PC-3 (cell line): ENCODE measurements around the gene ASTN2. TPM values are rescaled to one million over a fixed set of nuclear protein-coding genes. Genes with fewer than 3 reads are reported as not detected.

Experiments used
- ATAC-seq: fragments of 200-7000 bp; cut with Tn5 transposase; 2 replicates; pipeline ENCODE4 v1.9.1; 2020; ENCODE audit warnings: mild to moderate bottlenecking, moderate library complexity
- BruUV-seq: library from RNA; stranded (reverse); fragments of 400-500 nt; replicated peaks from 2 replicates; lab custom pipeline; 2021; lab: Mats Ljungman, UMichigan
- CTCF ChIA-PET: fragments of 300-600 bp; sonication (Branson Sonifier 250); formaldehyde crosslinking; loops from one replicate; lab custom pipeline; 2022; ENCODE audit warnings: antibody characterized with exemption; lab: Charles Lee
- POLR2A ChIA-PET: fragments of 300-600 bp; sonication (Branson Sonifier 250); formaldehyde crosslinking; loops from one replicate; lab custom pipeline; 2022; ENCODE audit warnings: antibody characterized with exemption; ENCODE audit not compliant: unreplicated experiment; lab: Charles Lee
- DNase-seq: peaks from one replicate; pipeline ENCODE4 v3.0.0-alpha.2; 2015
- H2AFZ ChIP-seq: fragments of 300-600 bp; sonication (generic); 2 replicates; pipeline ENCODE4 v1.6.0; 2016; ENCODE audit warnings: antibody characterized with exemption, low read length
- H3F3A ChIP-seq: fragments of 300-600 bp; sonication (generic); one replicate; pipeline ENCODE4 v1.6.0; 2017; ENCODE audit warnings: antibody characterized with exemption, low read length, control low read depth, mild to moderate bottlenecking; ENCODE audit not compliant: unreplicated experiment
- H3K27ac ChIP-seq: fragments of 300-600 bp; sonication (generic); 2 replicates; pipeline ENCODE4 v1.5.1; 2016; ENCODE audit warnings: mild to moderate bottlenecking, low read length
- H3K27me3 ChIP-seq: fragments of 300-600 bp; sonication (generic); 2 replicates; pipeline ENCODE4 v1.6.1; 2016; ENCODE audit warnings: low read length, mixed read lengths
- H3K36me3 ChIP-seq: fragments of 300-600 bp; sonication (generic); 2 replicates; pipeline ENCODE4 v1.6.1; 2016; ENCODE audit warnings: low read depth, mixed run types, low read length, mixed read lengths
- H3K4me1 ChIP-seq: fragments of 300-600 bp; sonication (generic); 2 replicates; pipeline ENCODE4 v1.5.1; 2016; ENCODE audit warnings: low read length; ENCODE audit not compliant: insufficient read depth
- H3K4me2 ChIP-seq: fragments of 300-600 bp; sonication (generic); 2 replicates; pipeline ENCODE4 v1.6.0; 2016; ENCODE audit warnings: low read length
- H3K4me3 ChIP-seq: fragments of 300-600 bp; sonication (generic); 2 replicates; pipeline ENCODE4 v1.5.1; 2016; ENCODE audit warnings: mild to moderate bottlenecking, low read length, mixed read lengths
- H3K79me2 ChIP-seq: fragments of 300-600 bp; sonication (generic); 2 replicates; pipeline ENCODE4 v1.6.1; 2017; ENCODE audit warnings: low read length, mixed read lengths
- H3K9ac ChIP-seq: fragments of 300-600 bp; sonication (generic); 2 replicates; pipeline ENCODE4 v1.6.0; 2016; ENCODE audit warnings: mild to moderate bottlenecking, low read length
- H3K9me2 ChIP-seq: fragments of 300-600 bp; sonication (generic); replicated peaks from 2 replicates; pipeline ENCODE4 v1.6.1; 2016; ENCODE audit warnings: mixed run types, low read length, mixed read lengths
- H3K9me3 ChIP-seq: fragments of 300-600 bp; sonication (generic); 2 replicates; pipeline ENCODE4 v1.6.1; 2016; ENCODE audit warnings: low read length, mixed read lengths
- H4K20me1 ChIP-seq: fragments of 300-600 bp; sonication (generic); 2 replicates; pipeline ENCODE4 v1.6.1; 2016; ENCODE audit warnings: low read length, mixed read lengths
- CTCF ChIP-seq: fragments of 300-600 bp; sonication (generic); conservative IDR thresholded peaks from 2 replicates; pipeline ENCODE4 v1.5.1; 2017; ENCODE audit warnings: antibody characterized with exemption, low read depth, mild to moderate bottlenecking, low read length
- EZH2 ChIP-seq: fragments of 300-600 bp; sonication (generic); IDR thresholded peaks from one replicate; pipeline ENCODE4 v1.6.1; 2017; ENCODE audit warnings: antibody characterized with exemption, mild to moderate bottlenecking, low read length; ENCODE audit not compliant: unreplicated experiment
- EZH2phosphoT487 ChIP-seq: fragments of 300-600 bp; sonication (generic); IDR thresholded peaks from 2 replicates; pipeline ENCODE4 v1.6.1; 2018; ENCODE audit warnings: mild to moderate bottlenecking, antibody characterized with exemption, low read length, borderline replicate concordance
- intact Hi-C: fragments of 100-400 bp; cut with micrococcal nuclease; formaldehyde crosslinking; loops from 2 replicates; pipeline ENCODE4 v1.9.0; 2023
- total RNA-seq: library from RNA; depleted of rRNA; stranded (reverse); fragments of >200 nt; gene quantifications from 2 replicates; pipeline ENCODE4 v1.2.3, GENCODE V29; 2014

ASTN2 gene
- total RNA-seq, 1 experiment from 2014 or later, result 3.5 TPM

GRCh38 chr9:117188394-117188793 is 226.5 kb downstream of the ASTN2 start:
- no peak for ATAC-seq
- BruUV-seq, result no TSS peak
- H3F3A ChIP-seq, result no peaks in the 10 kb centered on the region
- intact Hi-C loops, result no loop called here
- POLR2A ChIA-PET, result no interaction called here
- TF ChIP-seq EZH2, result no peak
- no peaks in the 10 kb centered on the region for H3K27me3 ChIP-seq
- H3K79me2 ChIP-seq, result no peaks in the 10 kb centered on the region
- H3K27ac ChIP-seq, result no peak overlapping the region
- no peaks in the 10 kb centered on the region for H3K4me1 ChIP-seq
- H3K9me2 ChIP-seq, result no peaks in the 10 kb centered on the region
- CTCF ChIA-PET, result no interaction called here
- no peak overlapping the region for H2AFZ ChIP-seq
- no peaks in the 10 kb centered on the region for H3K9me3 ChIP-seq
- H4K20me1 ChIP-seq, result no peaks in the 10 kb centered on the region
- H3K9ac ChIP-seq, result no peak overlapping the region
- H3K36me3 ChIP-seq, result no peaks in the 10 kb centered on the region
- no peak for DNase-seq
- H3K4me3 ChIP-seq, result no peak overlapping the region
- no peak overlapping the region for H3K4me2 ChIP-seq

- DNase-seq (no peak), ATAC-seq (no peak)
- Histone ChIP-seq H3K4me3 (no peak overlapping the region), H3K27ac (no peak overlapping the region), H3K79me2 (no peaks in the 10 kb centered on the region), H2AFZ (no peak overlapping the region), H3K9me2 (no peaks in the 10 kb centered on the region), H3K36me3 (no peaks in the 10 kb centered on the region), H3K4me2 (no peak overlapping the region), H3K27me3 (no peaks in the 10 kb centered on the region), H3K4me1 (no peaks in the 10 kb centered on the region), H3K9me3 (no peaks in the 10 kb centered on the region), H3K9ac (no peak overlapping the region), H3F3A (no peaks in the 10 kb centered on the region), H4K20me1 (no peaks in the 10 kb centered on the region)
- no TSS peak for BruUV-seq
- intact Hi-C loops, result no loop called here
- ChIA-PET POLR2A (no interaction called here), CTCF (no interaction called here)
- TF ChIP-seq CTCF (no peak), EZH2 (no peak), EZH2phosphoT487 (no peak)
These were observed 227.4 kb downstream of the ASTN2 start for GRCh38 chr9:117187498-117187897.

DNA sequence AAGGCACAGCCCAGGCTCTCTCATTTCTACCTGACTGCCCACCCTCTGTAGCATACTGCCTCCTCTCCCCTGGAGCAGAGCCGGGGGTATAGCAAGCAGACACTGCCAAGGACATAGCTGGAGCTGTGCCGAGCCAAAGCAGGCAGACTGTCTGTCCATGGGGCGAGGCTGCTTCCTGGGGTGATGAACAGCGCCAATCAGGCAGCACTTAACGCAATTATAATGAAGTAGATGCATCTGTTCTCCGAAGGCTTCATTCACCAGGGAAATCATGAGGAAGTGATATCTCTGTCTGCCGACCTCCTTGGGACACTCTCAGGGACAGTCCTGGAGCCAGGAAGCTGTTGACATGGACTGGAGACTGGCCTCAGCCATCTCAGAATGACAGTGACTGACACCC is 230.7 kb downstream of the ASTN2 start:
- no peak overlapping the region for H3K27ac ChIP-seq
- TF ChIP-seq EZH2 (no peak), CTCF (no peak), EZH2phosphoT487 (no peak)
- H3F3A ChIP-seq, result no peaks in the 10 kb centered on the region
- DNase-seq (no peak), ATAC-seq (no peak)
- intact Hi-C loops, result no loop called here
- POLR2A ChIA-PET, result no interaction called here
- H2AFZ ChIP-seq, result no peak overlapping the region
- no peaks in the 10 kb centered on the region for H3K9me2 ChIP-seq
- no peaks in the 10 kb centered on the region for H3K4me1 ChIP-seq
- no TSS peak for BruUV-seq
- CTCF ChIA-PET, result no interaction called here
- no peaks in the 10 kb centered on the region for H4K20me1 ChIP-seq
- no peak overlapping the region for H3K4me2 ChIP-seq
- no peaks in the 10 kb centered on the region for H3K27me3 ChIP-seq
- no peaks in the 10 kb centered on the region for H3K79me2 ChIP-seq
- no peaks in the 10 kb centered on the region for H3K9me3 ChIP-seq
- H3K9ac ChIP-seq, result no peak overlapping the region
- H3K4me3 ChIP-seq, result no peak overlapping the region
- H3K36me3 ChIP-seq, result no peaks in the 10 kb centered on the region
